Erythroblast (primary cell): ENCODE results near the gene C1orf105.

ENCODE experiments used
- GATA1 ChIP-seq: IDR thresholded peaks from 2 replicates; pipeline ENCODE4 v1.6.1; 2011; ENCODE audit warnings: low read depth, mild to moderate bottlenecking, control low read depth, low read length, moderate library complexity
- POLR2A ChIP-seq: IDR thresholded peaks from 2 replicates; pipeline ENCODE4 v1.6.1; 2011; ENCODE audit warnings: mild to moderate bottlenecking, low read length

GRCh38 chr1:172478485-172478884 lies 58.0 kb downstream of the C1orf105 start:
- TF ChIP-seq POLR2A (no peak), GATA1 (no peak)
